GM19372 (cell line): Measurements from ENCODE around the gene EFR3B.

Experiments
- ATAC-seq: cut with Tn5 transposase; IDR thresholded peaks from one replicate; pipeline ENCODE4 v1.9.1; 2021; ENCODE audit warnings: mild to moderate bottlenecking, low read depth, moderate library complexity; ENCODE audit not compliant: unreplicated experiment

The EFR3B gene

DNA sequence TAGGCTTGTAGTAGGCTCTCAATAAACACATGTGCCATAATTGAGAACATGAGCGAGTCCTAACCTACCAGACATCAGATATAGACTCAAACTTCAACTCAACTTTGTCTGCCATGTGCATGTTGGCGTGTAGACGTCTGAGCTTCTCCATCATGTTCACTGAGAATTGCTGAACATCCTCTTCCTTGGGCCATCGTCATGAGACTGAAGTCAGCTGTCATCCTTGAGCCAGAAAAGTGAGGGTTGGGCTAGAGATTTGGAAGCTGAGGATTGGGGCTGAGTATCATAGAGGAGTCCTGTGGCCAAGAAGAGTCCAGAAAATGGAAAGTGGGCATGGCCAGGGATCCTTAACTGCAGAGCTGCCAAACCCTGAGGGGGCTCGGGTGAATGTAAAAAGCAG is 7.8 kb upstream of the EFR3B start:
- no peak for ATAC-seq

- ATAC-seq, result no peak
These were observed 6.2 kb upstream of the EFR3B start for GRCh38 chr2:25035537-25036220.

- no peak for ATAC-seq
These were observed 5.7 kb upstream of the EFR3B start for GRCh38 chr2:25036221-25036559.

DNA sequence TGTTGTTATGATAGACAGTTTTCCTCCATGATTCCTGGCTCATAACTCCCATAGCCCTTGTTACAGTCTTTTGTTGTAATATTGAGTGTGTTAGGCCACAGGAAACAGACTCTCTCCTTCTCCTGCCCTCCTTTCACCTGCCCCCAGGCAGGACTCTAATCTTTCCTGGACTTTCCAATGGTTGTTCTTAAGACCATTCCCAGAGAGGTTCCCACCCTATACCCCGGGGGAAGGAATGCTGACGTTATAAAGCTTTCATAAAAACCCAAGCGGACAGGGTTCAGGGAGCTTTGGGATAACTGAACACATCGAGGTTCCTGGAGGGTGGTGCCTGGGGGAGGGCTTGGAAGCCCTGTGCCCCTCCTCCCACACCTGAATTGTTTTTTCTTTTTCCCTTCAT is 2.8 kb upstream of the EFR3B start:
- no peak for ATAC-seq

- no peak for ATAC-seq
These were observed 459 bp upstream of the EFR3B start for GRCh38 chr2:25041307-25041927.

GRCh38 chr2:25042321-25043240 is 705 bp downstream of the EFR3B start:
- ATAC-seq, result peak; percentile 14

GRCh38 chr2:25043241-25043867 is 1.5 kb downstream of the EFR3B start:
- ATAC-seq, result no peak

DNA sequence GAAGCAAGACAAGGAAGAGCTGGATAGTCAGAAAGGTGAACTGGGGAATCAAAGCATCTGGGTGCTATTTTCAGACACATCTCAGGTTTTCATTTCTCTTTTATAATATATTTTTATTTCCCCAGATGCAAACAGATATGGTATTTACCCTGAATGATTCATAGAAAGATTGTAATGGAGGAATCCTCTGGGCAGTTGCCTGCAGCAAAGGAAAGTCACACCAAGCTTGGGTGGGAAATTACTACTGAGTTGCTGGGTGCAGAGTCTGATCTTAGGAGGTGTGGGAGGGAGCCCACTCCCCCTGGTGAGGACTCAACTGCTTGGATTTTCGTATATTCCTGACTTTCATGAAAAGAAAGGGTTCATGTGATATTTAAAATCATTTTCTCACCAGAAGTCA is 2.1 kb downstream of the EFR3B start:
- no peak for ATAC-seq

DNA sequence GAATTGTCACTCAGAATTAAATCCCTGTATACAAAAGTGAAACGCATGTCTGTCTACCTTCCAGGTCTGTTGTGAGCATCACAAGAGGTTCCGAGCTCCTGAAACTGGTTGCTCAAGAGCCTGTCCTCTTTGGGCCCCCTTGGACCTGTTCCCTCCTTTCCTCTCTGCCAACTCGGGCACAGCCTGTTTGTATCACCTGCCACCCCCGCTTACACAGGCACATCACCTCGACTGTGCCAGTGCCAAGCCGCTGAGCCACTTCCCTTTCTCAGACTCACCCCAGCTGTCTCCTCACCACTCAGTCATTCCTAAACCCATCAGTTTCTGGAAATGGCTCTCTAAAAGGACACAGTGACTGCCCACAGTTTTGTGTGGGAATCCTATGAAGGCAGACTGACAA is 3.1 kb downstream of the EFR3B start:
- ATAC-seq, result no peak

DNA sequence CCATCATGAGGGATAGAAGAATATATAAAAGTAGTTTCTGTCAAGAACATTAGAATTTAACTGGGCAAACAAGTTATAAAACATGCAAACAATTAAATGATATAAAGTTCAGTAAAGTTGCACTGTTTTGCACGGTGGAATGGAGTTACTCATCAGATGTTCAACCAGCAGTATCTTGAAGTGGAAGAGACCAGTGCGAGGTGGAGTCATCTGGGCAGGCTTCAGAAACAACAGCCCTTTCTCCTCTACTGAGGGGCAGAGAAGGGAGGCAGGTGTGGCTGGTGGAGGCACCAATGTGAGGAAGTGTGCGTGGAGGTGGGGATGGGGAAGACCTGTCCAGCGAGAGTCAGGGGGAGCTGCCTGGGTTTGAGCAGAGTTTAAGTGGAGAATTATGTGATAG is 7.5 kb downstream of the EFR3B start:
- ATAC-seq, result no peak

DNA sequence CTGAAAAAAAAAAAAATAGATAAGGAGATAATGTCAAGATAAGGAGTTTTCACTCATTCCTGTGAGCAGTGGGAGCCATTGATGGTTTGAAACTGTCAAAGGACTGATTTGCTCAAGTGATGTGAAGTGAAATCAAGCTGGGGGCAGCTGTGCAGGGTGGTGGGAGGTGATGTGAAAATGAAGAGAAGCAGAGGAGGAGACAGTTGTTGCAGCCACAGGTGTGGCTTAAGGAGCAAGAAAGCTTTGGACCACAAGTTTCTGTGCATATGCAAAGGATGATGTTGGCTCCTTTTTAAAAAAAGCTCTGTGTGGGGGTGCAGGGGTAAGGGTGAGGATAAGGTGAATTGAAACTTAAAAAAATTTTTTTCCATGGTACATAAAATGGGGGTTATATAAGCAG is 8.3 kb downstream of the EFR3B start:
- no peak for ATAC-seq

DNA sequence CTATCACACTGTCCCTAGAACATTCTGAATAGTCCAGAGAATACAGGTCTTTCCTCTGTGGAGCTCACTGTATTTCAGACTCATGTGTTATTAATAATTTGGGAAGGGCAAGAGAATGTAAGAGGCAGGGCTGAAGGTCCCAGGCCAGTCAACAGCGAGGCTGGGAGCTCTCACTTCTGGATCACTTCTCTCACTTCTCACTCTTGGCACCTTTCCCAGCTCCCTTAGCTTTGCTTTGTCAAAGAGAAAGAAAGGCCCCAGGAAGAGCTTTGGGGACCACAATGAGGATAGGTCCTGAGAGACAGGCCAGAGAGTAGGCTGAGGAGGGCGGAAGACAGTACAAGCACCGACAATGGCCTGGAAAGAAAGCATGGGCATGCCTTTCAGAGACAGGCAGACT is 11.2 kb downstream of the EFR3B start:
- ATAC-seq, result no peak

- no peak for ATAC-seq
These were observed 12.8 kb downstream of the EFR3B start for GRCh38 chr2:25054720-25055119.

DNA sequence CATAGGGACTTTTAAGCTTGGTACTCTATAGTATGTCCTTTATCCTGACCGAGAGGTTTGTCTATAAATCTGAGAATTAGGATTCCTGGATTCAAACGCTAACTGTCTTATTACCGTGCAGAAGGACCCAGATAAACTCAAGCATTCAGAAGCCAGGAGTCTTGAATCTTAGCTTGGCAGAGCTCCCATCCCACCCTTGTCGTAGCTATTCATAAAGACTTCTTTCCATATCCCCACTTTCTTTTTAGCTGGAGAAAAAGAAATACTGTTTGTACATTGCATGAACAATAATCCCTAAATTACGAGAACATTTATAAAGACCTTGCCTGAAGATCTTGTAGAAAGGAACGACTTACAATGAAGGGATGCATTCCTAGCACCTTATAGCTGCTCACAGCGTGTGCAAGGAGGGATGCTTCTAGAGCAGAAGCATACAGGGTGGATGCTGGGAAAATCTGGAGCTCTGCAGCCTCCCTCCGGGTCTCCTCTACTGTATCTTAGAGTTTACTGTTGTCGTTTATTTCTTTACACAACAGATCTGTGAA is 13.6 kb downstream of the EFR3B start:
- no peak for ATAC-seq

DNA sequence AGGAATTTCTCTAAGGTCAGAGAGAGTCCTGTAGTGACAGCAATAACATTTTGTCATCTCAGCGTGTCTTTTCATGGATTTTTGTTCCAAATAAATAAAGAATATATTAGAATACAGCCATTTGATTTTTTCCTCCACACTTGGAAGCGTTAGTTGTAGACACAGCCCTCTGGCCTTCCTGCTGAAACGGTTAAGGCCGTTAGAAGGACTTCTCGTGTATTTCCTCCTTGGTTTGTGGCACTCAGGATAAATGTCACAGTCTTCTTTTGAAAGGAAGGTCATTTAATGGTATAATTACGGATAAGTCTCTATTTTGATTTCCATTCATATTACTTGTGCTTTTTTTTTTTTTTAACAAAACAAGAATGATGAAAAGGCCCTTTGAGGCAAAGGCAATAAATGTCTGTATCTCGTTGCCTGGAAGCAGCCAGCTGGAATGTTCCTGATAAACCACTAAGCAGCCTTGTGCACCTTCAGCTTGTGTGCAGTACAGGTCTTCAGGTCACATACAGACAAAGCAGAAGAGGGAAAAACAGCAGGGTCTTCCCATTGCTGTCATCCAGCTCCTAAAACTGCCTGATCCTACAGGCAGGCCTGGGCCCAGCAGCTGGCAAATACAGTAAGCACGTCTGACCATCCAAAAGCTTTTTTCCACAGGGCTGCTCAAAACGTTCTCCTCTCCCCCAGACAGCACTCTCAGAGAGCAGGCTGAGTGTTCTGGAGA is 14.4 kb downstream of the EFR3B start:
- no peak for ATAC-seq

DNA sequence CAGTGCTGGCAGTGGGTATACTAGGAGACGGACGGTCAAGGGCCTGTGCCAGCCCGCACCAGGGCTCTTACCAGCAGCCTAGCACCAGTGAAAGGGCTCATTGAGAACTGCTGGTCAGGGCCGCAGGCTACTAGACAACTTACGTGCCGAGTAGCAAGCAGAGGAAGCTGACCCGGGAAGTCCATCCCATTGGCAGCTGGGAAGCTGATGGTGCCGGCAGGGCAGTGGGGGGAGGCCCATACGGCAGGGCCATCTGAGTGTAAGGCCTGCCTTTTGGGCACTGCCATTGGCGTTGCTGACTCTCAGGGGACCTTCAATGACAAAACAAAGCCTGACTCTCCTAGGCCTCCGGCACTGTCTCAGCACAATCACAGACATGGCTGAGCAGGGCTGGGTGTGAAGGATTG is 20.6 kb downstream of the EFR3B start:
- no peak for ATAC-seq

DNA sequence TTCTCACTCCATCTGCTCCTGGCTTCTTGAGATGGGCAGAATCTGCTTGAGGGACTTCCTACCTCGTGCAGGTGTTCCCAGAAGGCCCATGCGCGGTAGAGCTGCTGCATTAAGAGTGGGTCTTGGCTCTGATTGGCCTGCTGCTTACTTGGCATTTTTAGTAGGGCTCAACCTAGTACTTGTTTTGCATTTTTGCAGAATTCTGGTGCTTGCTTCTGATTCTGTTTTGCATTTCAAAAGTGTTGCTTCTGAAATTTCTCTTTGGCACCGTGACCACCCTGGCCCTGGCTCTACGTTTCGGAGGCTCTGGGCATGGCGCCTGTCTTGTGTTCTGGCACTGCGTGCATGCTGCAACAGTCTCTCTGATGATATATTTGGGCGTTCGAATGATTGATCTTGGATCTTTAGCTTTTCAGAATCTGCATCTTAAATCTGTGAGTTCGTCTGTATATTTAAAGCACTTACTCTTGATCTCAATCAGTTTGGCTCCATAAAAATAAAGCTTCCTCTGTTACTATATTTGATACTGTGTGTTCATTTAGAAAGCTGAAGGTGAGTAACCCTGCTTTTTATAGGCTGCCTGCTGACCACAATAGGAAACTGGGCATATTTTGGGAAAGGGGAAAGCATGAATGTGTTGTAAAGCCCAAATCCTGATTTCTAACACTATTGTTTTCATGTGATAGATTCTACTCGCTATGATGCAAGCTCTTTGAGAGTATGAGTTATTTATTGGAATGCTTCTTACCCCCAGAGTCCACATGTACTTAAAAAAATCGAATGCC is 22.2 kb downstream of the EFR3B start:
- no peak for ATAC-seq

DNA sequence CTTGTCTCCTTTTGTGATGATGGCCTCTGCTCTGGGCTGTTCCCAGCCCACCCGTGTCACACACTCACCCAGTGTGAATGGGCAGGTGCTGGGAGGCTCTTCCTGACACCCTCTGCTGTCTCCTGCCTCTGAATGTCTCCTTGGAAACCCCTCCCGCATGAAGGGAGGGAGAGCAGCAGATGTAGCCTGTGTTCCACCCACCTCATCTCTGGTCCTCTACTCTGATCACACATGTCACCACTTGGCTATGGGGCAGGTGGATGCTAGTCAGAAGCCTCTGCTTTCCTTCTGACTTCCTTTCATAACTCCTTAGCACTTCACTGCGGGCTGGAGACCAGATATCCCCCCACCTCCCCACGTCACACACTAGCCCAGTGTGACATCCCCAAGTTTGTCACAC is 23.9 kb downstream of the EFR3B start:
- no peak for ATAC-seq

DNA sequence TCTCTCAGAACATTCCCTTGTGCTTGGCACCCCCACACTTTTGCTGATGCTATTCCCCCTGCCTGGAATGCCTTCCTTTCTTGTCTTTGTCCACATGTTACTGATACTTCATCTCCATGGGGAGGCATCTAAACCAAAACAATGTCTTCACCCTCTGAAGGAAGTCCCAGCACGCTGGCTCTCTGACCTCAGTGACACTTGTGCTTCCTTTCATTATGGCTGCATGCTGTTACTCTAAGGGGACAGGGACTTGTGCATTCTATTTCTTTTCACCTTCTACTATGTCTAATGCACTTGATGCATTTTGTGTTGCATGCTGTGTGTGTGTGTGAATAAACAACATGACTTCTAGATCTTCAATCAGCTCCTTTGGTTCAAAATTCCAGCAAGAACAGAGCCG is 24.6 kb downstream of the EFR3B start:
- ATAC-seq, result no peak
